Gastroesophageal sphincter (tissue), 3 donors: Measurements from ENCODE around the gene EPG5.

Source experiments
- CTCF ChIP-seq, 4 experiments: fragments of 200-600 bp in 2 of 4; fragments of 450-650 bp in 2 of 4; sonication (generic) in 1 of 4; IDR thresholded peaks; one replicate each; pipeline ENCODE4 v1.5.1; 2017 to 2019; ENCODE audit warnings: antibody characterized with exemption in 4 of 4, mild to moderate bottlenecking in 2 of 4, moderate library complexity in 2 of 4
- POLR2A ChIP-seq, 2 donors: fragments of 450-650 bp; IDR thresholded peaks; one replicate each; pipeline ENCODE4 v1.6.1; 2017; ENCODE audit warnings: antibody characterized with exemption in 2 of 2, mild to moderate bottlenecking in 2 of 2, moderate library complexity in 1 of 2

DNA sequence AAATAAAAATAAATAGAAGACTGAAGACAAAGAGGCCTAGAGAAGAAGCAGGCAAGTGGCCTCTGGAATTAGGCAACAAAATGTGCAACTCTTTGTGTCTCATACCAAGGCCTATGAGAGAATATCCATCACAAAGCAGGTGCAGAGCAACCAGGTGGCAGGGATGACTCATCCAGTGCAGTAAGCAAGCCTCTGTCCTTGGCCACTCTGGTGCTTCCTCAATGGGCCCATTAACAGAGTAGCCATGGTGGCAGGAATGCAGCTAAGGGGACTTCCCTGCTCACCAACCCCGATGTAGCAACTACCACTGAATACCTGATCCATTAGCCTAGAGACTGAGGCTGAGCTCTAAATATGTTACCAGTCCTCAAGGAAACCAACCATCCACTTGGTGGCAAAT is 11.0 kb upstream of the EPG5 start:
- TF ChIP-seq CTCF (IDR thresholded peaks at IDR 0.05): no peak
- no peak for TF ChIP-seq POLR2A (IDR thresholded peaks at IDR 0.05)
